ENCODE measurements around the gene LY6G5B.

LY6G5B gene

DNA sequence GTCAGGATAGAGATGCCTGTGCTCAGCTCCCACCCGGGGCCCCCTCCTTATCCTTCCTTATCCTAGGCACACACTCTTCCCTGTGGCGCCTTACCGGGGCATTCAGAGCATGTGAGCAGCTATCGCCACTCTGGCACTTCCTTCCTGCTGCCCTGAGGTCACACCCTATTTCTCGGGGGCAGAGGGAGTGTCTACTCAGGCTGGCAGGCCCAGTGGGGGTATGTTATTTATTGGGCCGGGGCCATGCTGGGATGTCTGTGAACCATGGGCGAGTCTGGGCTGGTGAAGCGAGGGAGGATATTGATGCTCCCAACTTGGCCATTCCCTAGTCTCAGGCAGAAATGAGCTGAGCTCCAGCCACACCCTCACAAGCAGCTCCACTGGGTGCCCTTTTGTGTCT, 41.5 kb downstream of the LY6G5B start:
- TF ChIP-seq, protein P1, sequence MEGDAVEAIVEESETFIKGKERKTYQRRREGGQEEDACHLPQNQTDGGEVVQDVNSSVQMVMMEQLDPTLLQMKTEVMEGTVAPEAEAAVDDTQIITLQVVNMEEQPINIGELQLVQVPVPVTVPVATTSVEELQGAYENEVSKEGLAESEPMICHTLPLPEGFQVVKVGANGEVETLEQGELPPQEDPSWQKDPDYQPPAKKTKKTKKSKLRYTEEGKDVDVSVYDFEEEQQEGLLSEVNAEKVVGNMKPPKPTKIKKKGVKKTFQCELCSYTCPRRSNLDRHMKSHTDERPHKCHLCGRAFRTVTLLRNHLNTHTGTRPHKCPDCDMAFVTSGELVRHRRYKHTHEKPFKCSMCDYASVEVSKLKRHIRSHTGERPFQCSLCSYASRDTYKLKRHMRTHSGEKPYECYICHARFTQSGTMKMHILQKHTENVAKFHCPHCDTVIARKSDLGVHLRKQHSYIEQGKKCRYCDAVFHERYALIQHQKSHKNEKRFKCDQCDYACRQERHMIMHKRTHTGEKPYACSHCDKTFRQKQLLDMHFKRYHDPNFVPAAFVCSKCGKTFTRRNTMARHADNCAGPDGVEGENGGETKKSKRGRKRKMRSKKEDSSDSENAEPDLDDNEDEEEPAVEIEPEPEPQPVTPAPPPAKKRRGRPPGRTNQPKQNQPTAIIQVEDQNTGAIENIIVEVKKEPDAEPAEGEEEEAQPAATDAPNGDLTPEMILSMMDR (IDR thresholded peaks at IDR 0.05; ENCODE audit: low read depth, low read length), result no peak
- no peak overlapping the region for H3K4me3 ChIP-seq (ENCODE audit: low read depth, low read length)

GRCh38 chr6:31712296-31712695, 42.5 kb downstream of the LY6G5B start:
- TF ChIP-seq, protein P1 (IDR thresholded peaks at IDR 0.05; ENCODE audit: low read depth, low read length), result no peak
- H3K4me3 ChIP-seq (ENCODE audit: low read depth, low read length), result no peak overlapping the region

DNA sequence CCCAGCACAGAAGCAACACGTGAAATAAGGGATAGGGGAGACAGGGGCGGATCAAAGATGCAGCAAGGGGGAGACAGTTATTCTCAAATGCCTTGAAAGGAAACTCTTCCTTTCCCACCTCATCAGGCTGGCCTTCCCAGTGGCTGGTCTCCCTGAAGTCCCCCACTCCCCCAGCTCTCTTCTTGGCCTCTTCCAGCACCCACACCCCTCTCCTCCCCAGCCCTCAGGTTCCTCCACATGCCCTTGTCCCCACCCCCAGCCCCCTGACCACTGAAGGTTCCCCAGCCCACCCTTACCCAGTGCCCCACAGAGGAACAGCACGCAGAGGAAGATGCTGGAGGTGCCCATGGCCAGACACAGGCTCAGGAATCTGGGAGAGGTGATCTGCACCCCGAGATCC, 43.7 kb downstream of the LY6G5B start:
- TF ChIP-seq, protein P1 (IDR thresholded peaks at IDR 0.05; ENCODE audit: low read depth, low read length), result no peak
- no peak overlapping the region for H3K4me3 ChIP-seq (ENCODE audit: low read depth, low read length)

- no peak overlapping the region for H3K4me3 ChIP-seq (ENCODE audit: low read depth, low read length)
- TF ChIP-seq, protein P1 (IDR thresholded peaks at IDR 0.05; ENCODE audit: low read depth, low read length), result no peak
Measured at GRCh38 chr6:31713991-31714684, 44.4 kb downstream of the LY6G5B start.

- TF ChIP-seq, protein P1 (IDR thresholded peaks at IDR 0.05; ENCODE audit: low read depth, low read length), result no peak
- no peak within 1 kb of the TSS for H3K4me3 ChIP-seq (ENCODE audit: low read depth, low read length)
Measured at GRCh38 chr6:31715022-31715958, 45.5 kb downstream of the LY6G5B start, which contains the start of gene LY6G6D. Gene LY6G6D, plus strand, starts transcription at chr6:31715348. Its CDS starts 8 bp downstream, at chr6:31715356.

DNA sequence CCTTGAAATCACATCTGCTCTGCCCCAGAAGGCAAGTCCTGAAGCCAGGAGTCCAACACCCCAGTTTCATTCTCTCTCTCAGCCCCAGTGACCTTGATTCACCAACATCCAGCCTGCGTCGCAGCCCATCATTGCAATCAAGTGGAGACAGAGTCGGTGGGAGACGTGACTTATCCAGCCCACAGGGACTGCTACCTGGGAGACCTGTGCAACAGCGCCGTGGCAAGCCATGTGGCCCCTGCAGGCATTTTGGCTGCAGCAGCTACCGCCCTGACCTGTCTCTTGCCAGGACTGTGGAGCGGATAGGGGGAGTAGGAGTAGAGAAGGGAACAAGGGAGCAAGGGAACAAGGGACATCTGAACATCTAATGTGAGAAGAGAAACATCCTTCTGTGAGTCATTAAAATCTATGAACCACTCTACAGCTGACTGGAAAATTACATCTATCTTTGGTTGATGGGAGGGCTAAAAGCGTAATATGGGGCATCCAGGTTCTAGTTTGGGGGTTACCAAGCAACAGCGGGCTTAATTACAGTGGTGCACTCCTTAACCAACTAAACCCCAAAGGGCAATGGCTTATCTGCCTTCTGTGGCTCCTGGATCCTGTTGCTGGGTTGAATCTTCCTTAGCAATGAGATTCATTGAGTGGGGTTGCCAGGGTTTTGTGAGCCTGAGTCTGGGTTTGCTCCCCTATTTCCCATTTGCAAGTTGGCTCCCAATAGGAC, 47.9 kb downstream of the LY6G5B start:
- no peak overlapping the region for H3K4me3 ChIP-seq (ENCODE audit: low read depth, low read length)
- TF ChIP-seq, protein P1 (IDR thresholded peaks at IDR 0.05; ENCODE audit: low read depth, low read length), result no peak

Measured in WI38 (cell line).